Neural crest cell (in vitro differentiated cells): ENCODE data around the gene RNF14. TPM values are rescaled to one million over a fixed set of nuclear protein-coding genes. Genes with fewer than 3 reads are reported as not detected.
A peak's percentile ranks its signal among the peaks of the same experiment; 100 is the strongest.

Experiments
- DNase-seq: peaks from one replicate; pipeline ENCODE4 v3.0.0; 2021; ENCODE audit warnings: low read depth, mixed read lengths, low spot score
- H3K27ac Mint-ChIP-seq: one replicate; pipeline ENCODE4 v1.8.0; 2021; ENCODE audit warnings: mild to moderate bottlenecking, mixed read lengths; ENCODE audit not compliant: unreplicated experiment
- H3K27me3 Mint-ChIP-seq: 2 replicates; pipeline ENCODE4 v1.8.0; 2021; ENCODE audit warnings: low read depth, mild to moderate bottlenecking, mixed read lengths
- H3K36me3 Mint-ChIP-seq: 2 replicates; pipeline ENCODE4 v1.8.0; 2021; ENCODE audit warnings: low read depth, mild to moderate bottlenecking, mixed read lengths
- H3K4me1 Mint-ChIP-seq: 2 replicates; pipeline ENCODE4 v1.8.0; 2021; ENCODE audit warnings: mixed read lengths
- H3K4me3 Mint-ChIP-seq: one replicate; pipeline ENCODE4 v1.8.0; 2021; ENCODE audit warnings: mild to moderate bottlenecking, mixed read lengths
- H3K9me3 Mint-ChIP-seq: 2 replicates; pipeline ENCODE4 v1.8.0; 2021; ENCODE audit warnings: mixed read lengths
- total RNA-seq: library from RNA; stranded (reverse); gene quantifications from 2 replicates; pipeline ENCODE4 v1.2.1, GENCODE V29; 2021
- TF ChIP-seq, protein P1 (sequence below): fragments of 200-600 bp; sonication (generic); conservative IDR thresholded peaks from 2 replicates; pipeline ENCODE4 v1.5.0; 2021; ENCODE audit warnings: antibody characterized with exemption, mild to moderate bottlenecking

The RNF14 gene
- total RNA-seq, 1 donor from 2014 or later = 41.4 TPM

- Mint-ChIP-seq H3K27ac (no peak overlapping the region), H3K4me3 (peak overlapping the region; percentile 73), H3K4me1 (peaks cover 30% of the 10 kb centered on the region), H3K36me3 (peaks cover 13% of the 10 kb centered on the region), H3K9me3 (no peaks in the 10 kb centered on the region), H3K27me3 (no peaks in the 10 kb centered on the region)
- DNase-seq = no peak
- TF ChIP-seq, protein P1, sequence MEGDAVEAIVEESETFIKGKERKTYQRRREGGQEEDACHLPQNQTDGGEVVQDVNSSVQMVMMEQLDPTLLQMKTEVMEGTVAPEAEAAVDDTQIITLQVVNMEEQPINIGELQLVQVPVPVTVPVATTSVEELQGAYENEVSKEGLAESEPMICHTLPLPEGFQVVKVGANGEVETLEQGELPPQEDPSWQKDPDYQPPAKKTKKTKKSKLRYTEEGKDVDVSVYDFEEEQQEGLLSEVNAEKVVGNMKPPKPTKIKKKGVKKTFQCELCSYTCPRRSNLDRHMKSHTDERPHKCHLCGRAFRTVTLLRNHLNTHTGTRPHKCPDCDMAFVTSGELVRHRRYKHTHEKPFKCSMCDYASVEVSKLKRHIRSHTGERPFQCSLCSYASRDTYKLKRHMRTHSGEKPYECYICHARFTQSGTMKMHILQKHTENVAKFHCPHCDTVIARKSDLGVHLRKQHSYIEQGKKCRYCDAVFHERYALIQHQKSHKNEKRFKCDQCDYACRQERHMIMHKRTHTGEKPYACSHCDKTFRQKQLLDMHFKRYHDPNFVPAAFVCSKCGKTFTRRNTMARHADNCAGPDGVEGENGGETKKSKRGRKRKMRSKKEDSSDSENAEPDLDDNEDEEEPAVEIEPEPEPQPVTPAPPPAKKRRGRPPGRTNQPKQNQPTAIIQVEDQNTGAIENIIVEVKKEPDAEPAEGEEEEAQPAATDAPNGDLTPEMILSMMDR = no peak
Measured at GRCh38 chr5:141926434-141926833, 42.5 kb upstream of the RNF14 start.

DNA sequence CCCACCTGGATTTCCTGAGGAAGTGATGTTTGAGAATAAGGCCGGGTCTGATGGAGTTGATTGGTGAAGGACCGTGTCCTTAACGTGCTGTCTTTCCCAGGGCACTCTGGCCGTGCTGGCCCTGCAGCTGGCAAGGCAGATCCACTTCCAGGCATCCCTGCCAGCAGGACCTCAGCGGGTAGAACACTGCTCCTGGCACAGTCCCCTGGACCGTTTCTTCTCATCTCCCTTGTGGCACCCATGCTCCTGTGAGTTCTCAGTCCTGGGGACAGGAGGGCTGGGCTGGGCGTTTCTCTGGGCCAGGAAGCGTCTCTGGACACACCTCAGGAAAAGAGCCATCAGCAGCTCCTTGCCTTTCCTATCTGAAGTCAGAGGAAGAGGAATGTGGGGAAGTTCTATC, 40.9 kb upstream of the RNF14 start:
- TF ChIP-seq, protein P1 = no peak

DNA sequence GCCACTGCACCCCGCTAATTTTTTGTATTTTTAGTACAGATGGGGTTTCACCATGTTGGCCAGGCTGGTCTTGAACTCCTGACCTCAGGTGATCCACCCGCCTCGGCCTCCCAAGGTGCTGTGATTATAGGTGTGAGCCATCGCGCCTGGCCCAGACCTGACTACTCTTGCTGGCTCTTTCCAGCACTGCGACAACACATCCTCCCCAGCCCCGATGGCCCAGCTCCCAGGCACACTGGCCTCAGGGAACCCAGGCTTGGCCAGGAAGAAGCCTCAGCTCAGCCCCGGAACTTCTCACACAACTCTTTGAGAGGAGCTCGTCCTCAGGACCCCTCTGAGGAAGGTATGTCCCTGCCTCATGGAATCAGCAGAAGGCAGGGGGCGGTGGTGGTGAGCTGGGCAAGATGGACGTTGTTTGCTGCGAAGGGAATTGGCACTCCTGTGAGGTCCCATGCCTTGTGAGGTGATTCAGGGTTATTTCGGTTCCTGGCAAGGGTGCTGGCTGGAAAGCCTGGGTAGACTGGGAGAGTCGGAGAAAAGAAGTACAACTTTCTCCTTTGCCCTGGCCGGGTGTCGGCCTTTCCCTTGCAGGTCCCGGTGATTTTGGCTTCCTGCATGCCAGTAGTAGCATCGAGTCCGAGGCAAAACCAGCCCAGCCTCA, 39.4 kb upstream of the RNF14 start:
- peaks cover 14% of the 10 kb centered on the region for H3K4me1 Mint-ChIP-seq
- TF ChIP-seq, protein P1 = no peak
- H3K27ac Mint-ChIP-seq = no peak overlapping the region
- no peaks in the 10 kb centered on the region for H3K27me3 Mint-ChIP-seq
- H3K4me3 Mint-ChIP-seq = no peak overlapping the region
- no peaks in the 10 kb centered on the region for H3K9me3 Mint-ChIP-seq
- DNase-seq = no peak
- peaks cover 10% of the 10 kb centered on the region for H3K36me3 Mint-ChIP-seq

More for the DNA sequence above, 40.9 kb upstream of the RNF14 start:
- no peaks in the 10 kb centered on the region for H3K9me3 Mint-ChIP-seq
- H3K27ac Mint-ChIP-seq = no peak overlapping the region
- no peak overlapping the region for H3K4me3 Mint-ChIP-seq
- H3K27me3 Mint-ChIP-seq = no peaks in the 10 kb centered on the region
- no peak for DNase-seq
- peaks cover 13% of the 10 kb centered on the region for H3K36me3 Mint-ChIP-seq
- peaks cover 26% of the 10 kb centered on the region for H3K4me1 Mint-ChIP-seq

GRCh38 chr5:141931694-141932093, 37.2 kb upstream of the RNF14 start:
- H3K27me3 Mint-ChIP-seq = no peaks in the 10 kb centered on the region
- H3K36me3 Mint-ChIP-seq = peaks cover 9% of the 10 kb centered on the region
- H3K27ac Mint-ChIP-seq = no peak overlapping the region
- no peak overlapping the region for H3K4me3 Mint-ChIP-seq
- DNase-seq = no peak
- H3K9me3 Mint-ChIP-seq = no peaks in the 10 kb centered on the region
- TF ChIP-seq, protein P1 = no peak
- H3K4me1 Mint-ChIP-seq = peaks cover 3% of the 10 kb centered on the region

DNA sequence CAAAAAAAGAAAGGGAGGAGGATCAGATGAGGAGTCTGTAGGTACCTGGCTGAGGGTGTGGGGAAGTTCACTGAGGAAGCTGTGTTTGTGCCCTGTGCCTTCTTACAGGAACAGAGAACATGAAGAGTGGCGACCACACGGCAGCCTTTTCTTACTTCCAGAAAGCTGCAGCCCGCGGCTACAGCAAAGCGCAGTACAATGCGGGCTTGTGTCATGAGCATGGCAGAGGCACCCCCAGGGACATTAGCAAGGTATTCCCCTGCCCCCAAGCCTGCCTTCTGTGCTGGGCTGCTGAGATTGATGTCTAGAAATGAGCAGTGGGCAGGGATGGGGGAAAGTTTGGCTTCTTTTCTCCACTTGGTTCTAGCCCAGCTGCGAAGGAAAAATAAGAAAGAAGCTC, 35.8 kb upstream of the RNF14 start:
- H3K4me3 Mint-ChIP-seq = no peak overlapping the region
- H3K4me1 Mint-ChIP-seq = no peaks in the 10 kb centered on the region
- TF ChIP-seq, protein P1 = no peak
- H3K27ac Mint-ChIP-seq = no peak overlapping the region
- no peaks in the 10 kb centered on the region for H3K9me3 Mint-ChIP-seq
- no peaks in the 10 kb centered on the region for H3K27me3 Mint-ChIP-seq
- DNase-seq = no peak
- peaks cover 9% of the 10 kb centered on the region for H3K36me3 Mint-ChIP-seq
